Measurements from ENCODE around the gene IL1RAPL2.

- no peak for TF ChIP-seq TCF7L2 (IDR thresholded peaks at IDR 0.05; ENCODE audit: low read depth, low read length)
- peak; percentile 28; the same call in 1 of the 2 replicates for TF ChIP-seq CTCF (IDR thresholded peaks at IDR 0.05)
Observed at GRCh38 chrX:105189093-105189492, 623.1 kb downstream of the IL1RAPL2 start.
